NK-92 (cell line): Measurements from ENCODE around the gene C2orf49.

Experiments used
- DNase-seq: peaks from one replicate; lab custom pipeline; 2025; ENCODE audit not compliant: unreplicated experiment; lab: John Stamatoyannopoulos, UW

C2orf49 gene

DNA sequence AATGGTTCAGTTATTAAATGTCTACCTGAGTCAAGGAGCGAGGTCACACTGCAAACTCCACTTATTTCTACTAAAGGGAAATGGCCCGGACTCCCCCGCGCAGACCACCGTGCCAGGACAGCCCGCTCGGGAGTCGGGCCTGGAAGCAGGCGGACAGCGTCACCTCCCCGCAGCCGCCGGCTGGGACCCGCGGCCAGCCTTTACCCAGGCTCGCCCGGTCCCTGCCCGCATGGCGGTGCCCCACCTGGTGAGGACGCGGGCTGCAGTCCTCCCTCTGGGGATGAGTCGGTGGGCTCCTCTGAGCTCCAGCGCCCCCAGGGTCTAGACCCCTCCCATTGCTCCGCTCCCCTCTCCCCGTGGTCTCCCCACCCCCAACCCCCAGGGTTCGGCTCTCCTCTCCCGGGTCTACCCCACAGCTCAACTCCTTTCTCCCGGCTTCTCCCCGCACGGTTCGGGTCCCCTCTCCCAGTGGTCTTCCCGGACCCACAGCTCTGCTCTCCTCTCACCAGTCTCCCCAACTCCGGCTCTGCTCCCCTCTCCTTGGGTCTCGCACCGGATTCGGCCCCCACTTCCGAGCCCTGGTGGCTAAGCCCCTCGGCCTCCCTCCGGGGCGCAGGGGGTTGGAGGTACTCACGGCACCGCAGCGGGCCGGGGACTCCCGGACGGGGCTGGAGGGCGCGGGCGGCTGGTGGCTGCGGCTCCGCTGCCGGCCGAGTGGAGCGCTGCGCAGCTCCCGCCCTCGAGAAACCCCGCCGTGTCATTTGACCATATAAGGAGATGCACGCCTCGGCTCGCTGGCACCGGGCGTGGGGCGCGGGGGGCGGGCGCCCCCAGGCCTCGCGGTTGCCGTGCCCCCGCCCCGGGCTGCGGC lies 61.2 kb downstream of the C2orf49 start, which contains the start of gene FHL2:
Gene FHL2 (minus strand): TSS at position 716 of the 871 bp plus-strand sequence. CDS start 12,535 bp downstream, outside the sequence.
- DNase-seq = no peak
